Urothelium cell line (cell line): Measurements from ENCODE around the gene INTS13.
A peak's percentile ranks its signal among the peaks of the same experiment; 100 is the strongest.
"Not testable (repeated sequence)": the region's sequence is repeated elsewhere in the genome, so short reads cannot be mapped to it uniquely, and the experiment has no call there.

Experiments
- DNase-seq: peaks from one replicate; pipeline ENCODE4 v3.0.0; 2011; ENCODE audit warnings: low spot score, mixed read lengths
- FAIRE-seq: peaks from 2 replicates; lab custom pipeline; 2011; peaks lifted over from hg19 to GRCh38; lab: Jason Lieb, UNC

INTS13 gene, protein sequence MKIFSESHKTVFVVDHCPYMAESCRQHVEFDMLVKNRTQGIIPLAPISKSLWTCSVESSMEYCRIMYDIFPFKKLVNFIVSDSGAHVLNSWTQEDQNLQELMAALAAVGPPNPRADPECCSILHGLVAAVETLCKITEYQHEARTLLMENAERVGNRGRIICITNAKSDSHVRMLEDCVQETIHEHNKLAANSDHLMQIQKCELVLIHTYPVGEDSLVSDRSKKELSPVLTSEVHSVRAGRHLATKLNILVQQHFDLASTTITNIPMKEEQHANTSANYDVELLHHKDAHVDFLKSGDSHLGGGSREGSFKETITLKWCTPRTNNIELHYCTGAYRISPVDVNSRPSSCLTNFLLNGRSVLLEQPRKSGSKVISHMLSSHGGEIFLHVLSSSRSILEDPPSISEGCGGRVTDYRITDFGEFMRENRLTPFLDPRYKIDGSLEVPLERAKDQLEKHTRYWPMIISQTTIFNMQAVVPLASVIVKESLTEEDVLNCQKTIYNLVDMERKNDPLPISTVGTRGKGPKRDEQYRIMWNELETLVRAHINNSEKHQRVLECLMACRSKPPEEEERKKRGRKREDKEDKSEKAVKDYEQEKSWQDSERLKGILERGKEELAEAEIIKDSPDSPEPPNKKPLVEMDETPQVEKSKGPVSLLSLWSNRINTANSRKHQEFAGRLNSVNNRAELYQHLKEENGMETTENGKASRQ

DNA sequence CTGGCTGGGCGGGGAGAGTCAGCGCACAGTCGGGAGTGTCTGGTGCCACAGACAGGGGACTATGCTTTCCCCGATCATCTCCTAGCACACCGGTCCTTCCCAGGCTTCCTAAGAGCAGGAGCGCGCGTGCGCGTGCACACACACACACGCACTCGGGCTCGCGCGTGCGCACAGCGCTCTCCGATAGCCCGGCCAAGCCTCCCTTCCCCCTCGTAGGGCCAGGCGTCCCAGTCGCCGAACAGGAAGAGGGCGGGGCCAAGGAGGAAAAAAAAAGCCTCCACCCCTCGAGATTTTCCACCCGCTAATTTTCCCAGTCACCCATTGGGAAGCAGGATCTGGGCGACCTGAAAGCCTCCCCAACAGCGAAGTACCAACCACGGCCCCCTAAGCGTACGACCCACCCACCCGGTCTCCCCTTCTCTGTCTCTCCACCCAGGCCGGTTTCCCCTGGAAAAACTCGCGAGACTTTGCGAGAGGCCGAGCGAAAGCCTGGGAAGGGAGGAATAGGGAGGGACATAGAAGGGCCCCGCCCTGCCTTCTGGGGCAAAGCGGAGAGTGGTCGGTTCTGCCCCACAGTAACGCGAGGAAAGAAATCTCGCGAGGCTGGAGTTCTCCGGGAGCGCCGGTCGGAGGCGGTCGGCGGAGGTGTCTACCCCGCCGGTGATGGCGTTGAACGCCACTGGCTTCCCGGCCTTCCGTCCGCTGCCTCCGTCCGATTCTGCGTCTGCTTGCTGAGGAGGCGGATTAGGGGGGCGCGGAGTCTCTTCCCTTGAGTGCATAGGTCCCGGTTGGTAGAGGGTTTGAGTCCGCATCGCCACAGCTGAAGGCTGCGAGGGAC lies at the start of gene INTS13, which contains the start of gene FGFR1OP2:
TSS of gene INTS13 (minus strand) at position 119 of the 838 bp plus-strand sequence. CDS start 1,178 bp downstream, outside the sequence.
TSS of gene FGFR1OP2 (plus strand) at position 608 of the 838 bp plus-strand sequence. CDS start 15,689 bp downstream, outside the sequence.
- FAIRE-seq: peak; percentile 94
- DNase-seq: peak; percentile 98

DNA sequence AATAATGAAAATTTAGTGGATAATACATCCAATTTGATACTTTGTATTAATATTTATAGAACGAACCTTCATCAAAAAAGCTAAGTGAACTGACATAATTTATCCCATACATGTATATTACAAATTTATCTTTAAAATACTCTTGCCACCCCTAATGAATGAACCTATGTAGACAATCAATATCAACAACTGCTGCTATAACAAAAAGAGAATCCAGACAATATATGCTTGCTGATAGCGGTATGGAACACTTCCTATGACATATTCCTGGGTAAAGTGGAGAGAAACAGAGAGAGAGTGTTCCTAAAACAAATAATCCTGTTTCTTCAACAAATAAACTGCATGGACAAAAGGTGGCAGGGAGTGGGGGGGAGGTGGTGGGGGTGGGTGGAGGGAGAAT lies 45.1 kb upstream of the INTS13 start:
- DNase-seq: no peak
- no peak for FAIRE-seq

DNA sequence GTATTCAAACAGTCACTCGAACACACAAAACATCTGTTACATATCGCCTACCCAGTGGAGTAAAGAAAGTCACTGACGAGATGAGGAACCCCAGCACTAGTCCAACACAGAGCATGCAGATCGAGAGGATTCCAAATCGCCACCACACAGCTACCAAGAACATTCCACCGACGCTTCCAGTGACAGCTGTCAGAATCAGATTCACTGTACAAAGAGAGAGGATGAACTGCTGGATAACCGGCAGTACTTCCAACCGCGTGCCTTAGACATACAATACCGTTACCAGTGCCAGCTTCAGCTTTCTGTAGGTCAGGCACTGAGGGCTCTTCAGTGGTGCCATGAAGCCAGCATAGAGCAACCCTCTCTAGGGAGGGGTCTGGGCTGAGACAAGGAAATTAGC lies 42.0 kb upstream of the INTS13 start:
- FAIRE-seq (no peak), DNase-seq (no peak)

DNA sequence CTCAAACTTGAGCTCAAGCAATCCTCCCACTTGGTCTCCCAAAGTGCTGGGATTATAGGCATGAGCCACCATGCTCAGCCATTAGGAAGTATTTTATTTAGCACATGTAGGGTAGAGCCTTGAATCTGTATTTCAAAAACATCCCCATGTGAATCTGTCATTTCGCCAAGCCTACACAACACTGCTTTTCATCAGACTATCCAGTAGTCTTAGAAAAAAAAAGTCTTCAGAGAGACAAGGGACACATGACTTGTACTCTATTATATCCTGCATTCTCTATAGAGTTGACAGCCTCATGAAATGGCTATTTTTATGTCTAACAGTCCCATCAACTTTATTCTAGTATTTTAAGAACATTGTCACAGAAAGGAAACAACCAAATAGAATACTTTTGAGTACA lies 41.0 kb upstream of the INTS13 start:
- no peak for FAIRE-seq
- DNase-seq: no peak

DNA sequence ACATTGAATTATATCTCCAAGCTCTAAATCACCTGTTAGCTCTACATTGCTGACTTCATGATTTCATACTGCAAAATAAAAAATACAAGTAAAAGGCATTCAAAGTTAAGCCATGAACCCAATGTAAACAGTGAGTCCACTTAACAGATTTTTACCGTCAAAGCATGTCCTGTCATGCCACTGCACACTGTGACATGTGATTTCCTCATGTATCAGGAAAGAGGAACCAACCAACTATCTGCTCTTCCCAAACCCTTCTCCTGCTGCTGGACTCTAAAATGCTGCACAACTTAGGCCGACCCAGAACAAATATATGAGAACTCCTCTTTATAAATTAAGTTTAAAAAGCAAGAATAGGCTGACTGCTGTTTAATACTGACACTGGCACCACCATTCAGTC lies 38.9 kb upstream of the INTS13 start:
- no peak for FAIRE-seq
- DNase-seq: no peak

DNA sequence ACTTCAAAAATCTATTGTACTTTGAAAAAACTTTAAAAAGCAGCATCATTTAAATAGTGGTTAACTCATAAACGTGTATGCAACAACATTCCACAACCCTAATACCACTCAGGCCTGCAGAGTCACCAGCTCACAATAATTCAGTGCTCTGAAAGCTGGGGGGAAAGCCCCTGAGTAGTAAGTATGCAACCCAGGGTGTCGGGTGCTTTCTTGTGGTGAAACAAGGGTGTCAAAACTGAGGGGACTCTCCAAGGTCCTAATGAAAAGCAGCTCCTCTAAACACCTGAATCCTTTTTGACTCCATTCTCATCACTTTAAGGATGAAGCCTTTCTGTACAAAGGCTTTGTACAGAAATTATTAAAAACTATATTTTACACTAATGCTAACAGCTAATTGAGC lies 34.2 kb upstream of the INTS13 start:
- DNase-seq: no peak
- FAIRE-seq: no peak

DNA sequence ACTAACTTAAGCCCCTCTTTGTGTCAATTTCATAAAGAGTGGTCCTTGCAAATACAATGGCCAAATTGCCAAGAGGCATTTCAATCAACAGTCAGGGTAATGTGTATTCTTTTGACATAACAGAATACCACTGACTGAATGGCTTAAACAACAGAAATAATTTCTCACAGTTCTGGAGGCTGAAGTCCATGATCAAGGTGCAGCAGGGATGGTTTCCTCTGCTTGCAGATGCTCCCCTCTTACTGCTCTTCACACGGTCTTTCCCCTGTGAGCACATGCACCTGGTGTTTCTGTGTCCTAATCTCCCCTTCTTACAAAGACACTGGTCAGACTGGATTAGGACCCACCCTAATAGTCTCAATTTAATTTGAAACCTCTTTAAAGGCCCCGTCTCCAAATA lies 32.4 kb upstream of the INTS13 start:
- FAIRE-seq (no peak), DNase-seq (no peak)

DNA sequence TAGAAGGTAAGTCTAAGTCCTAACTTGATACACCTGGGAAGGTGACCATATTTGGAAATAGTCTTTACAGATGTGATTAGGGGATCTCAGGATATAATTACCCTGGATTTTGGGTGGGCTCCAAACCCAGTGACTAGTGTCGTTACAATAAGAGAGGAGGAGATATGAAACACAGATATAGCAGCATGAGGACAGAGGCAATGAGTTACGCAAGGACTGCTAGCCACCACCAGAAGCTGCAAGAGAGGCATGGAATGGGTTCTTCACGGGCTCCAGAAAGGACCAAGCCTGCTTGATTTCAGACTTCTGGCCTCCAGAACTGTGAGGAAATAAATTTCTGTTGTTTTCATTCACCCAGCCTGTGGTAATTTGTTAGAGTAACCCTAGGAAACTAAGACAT lies 29.1 kb upstream of the INTS13 start:
- no peak for DNase-seq

DNA sequence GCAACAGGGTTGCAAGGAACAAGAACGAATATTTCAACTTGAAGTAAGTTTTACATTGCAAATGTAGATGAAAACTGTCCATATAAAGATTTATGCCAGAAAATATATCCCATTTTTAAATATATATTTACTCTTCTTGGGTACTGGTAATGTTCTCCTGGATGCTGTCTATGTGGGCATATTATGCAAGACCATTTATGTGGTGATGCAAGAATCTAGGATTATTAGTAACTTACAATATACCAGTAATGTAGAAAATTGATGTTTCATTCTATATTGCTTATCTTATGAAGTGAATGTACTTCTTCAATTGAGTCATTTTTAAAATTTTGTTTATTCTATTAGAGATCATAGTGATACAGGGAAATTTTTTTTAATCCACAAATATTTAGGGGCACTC lies 25.6 kb upstream of the INTS13 start:
- DNase-seq (no peak), FAIRE-seq (no peak)

More for the DNA sequence above, 29.1 kb upstream of the INTS13 start:
- no peak for FAIRE-seq

DNA sequence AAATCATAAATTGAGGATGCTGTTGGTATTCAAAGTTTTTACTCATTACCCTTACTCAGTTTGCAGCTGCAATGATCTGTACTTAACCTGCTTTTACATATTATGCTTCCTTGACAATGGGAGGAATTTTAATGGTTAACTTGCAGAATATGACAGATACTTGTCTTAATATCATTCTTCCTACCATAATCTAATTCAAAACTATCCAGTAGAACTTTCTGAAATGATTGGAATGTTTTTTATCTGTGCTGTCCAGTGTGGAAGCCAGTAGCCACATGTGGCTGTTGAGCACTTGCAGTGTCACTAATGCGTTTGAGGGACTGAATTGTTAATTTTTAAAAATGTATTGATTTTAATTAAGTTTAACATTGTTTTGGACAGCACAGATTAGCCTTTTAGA lies 24.0 kb upstream of the INTS13 start:
- no peak for FAIRE-seq
- DNase-seq: no peak

DNA sequence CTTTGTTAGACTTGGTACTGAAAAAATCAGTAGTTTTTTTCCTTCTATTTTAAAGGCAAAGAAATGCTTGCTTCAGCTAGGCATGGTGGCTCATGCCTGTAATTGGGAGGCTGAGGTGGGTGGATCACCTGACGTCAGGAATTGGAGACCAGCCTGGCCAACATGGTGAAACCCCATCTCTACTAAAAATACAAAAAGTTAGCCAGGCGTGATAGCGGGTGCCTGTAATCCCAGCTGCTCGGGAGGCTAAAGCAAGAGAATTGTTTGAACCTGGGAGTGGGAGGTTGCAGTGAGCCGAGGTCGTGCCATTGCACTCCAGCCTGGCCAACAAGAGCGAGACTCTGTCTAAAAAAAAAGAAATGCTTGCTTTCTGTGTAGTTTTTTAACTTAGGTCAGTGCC lies 23.6 kb upstream of the INTS13 start:
- FAIRE-seq, DNase-seq: not testable (repeated sequence)

DNA sequence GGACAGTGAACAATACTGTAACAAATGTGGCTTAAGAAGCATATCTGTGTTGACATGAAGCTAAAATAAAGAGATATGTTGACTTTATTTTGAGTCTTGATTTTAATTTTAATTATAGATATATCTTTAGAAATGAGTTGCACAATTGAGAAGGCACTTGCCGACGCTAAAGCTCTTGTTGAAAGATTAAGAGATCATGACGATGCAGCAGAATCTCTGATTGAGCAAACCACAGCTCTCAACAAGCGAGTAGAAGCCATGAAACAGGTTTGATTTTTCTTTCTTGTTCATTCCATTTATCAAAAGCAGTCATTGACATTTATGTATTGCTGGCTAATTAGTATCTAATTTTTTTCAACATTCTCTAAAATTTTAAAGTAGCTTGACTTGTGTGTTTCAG lies 16.2 kb upstream of the INTS13 start:
- FAIRE-seq (no peak), DNase-seq (no peak)

DNA sequence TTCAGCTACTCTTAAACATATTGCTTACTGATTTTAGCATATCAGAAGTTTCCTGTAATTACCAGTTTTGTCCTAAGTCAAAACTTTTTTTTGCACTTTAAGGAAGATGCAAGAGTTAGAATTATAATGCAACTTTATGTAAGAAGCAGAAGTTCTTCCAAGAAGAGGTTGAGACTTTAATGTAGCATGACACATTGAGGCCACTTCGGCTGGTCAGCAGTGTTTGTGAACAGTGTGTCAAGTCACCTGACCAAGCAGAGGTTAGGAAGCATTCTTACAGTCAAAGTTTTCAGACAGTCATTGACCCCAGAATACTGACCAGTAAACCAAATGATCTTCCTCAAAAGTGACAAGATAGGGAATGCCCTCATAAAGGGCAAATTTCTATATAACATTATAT lies 15.7 kb upstream of the INTS13 start:
- FAIRE-seq (no peak), DNase-seq (no peak)

DNA sequence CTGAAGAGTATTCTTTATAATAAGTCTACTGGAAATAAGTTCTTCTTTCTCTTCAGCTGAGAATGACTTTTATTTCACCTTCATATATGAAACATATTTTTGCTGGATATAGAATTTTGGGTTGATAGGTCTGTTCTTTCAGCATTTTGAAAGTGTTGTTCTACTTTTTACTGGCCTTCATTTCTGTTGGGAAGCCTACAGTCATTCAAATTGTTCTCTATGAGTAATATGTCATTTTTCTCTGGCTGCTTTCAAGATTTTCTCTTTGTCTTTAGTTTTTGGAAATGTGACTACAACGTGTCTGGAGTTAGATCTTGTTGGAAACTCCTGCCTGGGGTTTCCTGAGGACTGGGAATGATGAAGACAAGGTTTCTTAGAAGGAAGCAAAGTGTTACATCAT lies 10.5 kb upstream of the INTS13 start:
- no peak for FAIRE-seq
- no peak for DNase-seq

DNA sequence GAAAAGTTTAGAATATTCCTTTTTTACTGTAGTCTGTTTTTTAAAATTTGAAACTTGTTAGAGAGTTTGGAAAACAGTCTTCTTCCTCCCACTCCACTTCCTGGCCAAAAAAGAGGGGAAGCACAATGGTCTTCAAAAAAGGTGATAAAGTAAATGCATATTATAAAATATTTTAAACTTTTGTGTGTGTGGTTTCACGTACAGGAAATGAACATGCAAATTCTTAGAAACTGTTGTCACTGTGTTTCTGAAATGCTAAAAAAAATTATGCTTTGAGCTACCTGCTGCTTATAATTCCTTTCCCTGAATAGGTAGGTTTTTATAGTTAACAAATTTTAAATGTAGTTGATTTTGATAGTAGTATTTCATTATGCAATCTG lies 3.4 kb upstream of the INTS13 start:
- FAIRE-seq (no peak), DNase-seq (no peak)

DNA sequence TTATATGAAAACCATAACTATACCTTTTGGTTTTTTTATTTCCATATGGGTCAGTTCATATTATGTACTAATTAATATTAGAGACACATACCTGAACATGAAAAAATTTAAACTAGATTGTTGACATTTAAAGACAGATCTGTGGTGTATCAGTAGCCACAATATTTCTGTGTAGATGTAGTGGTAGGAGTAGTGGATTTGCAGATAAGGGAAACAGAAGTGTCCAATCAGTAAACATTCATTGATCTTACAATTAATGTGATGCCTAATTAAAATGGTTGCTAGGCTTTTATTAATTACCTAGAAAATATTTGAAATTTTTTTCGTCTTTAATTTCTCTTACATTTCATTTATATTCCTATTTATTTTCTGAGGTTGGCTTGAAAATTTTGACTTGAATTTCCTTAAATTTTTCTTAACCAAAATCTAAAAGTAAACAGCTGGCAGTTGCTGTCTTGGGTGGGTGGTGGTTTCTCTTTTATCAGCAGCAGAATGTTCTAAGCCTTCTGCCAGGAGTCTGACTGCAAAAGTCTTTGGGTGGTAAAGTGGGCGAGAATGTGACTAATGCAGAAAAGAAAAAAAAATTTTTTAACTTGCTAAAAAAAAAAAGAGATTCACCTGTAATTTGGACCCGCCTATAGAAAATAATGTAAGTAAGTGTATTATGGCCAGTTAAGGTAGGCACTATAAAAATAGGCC lies 2.9 kb upstream of the INTS13 start:
- DNase-seq: no peak
- no peak for FAIRE-seq

DNA sequence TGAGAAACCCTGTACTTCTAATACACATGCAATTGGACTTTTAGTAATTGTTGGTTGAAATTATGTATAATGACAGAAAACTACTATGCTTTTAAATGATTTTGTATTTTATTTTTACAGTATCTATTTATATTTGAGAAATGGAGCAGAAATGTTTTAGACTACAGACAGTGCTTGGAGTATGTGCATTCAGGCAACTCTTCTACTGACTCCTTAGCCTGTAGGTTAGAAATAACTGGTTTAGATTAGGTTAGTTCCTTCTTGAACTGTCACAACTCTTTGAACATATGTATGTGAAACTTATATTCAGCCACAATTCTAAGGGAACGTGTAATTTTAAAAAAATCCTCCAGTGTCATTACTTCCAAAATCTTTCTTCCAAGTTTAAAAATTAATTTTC lies 2.2 kb upstream of the INTS13 start:
- DNase-seq (no peak), FAIRE-seq (no peak)

DNA sequence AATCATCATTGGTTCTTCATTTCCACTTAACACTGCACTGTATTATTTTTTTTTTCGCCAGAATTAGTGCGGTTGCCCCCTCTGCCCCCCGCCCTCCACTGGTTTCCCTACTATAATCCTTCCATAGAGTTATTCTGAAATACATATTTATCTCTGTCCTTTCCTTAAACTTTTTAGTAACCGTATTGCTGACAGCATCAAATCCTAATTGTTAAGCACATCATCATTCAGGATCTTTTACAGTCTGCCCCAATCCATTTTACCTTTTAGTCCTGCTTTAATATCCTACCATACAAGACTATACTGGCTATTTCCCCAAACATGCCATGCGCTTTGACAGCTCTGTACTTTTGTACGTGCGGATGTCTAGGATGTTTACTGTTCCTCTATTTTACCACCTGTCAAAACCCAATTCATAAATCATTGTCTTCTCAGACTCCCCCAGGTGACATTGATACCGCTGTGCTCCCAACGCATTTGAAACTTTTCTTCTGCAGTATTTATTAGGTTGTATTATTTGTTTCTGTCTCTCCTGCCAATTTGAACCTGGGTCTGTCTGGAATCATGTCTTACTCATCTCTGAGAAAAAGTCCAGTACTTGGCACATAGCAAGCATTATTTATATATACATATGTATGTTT lies 1.5 kb upstream of the INTS13 start:
- DNase-seq (no peak), FAIRE-seq (no peak)

DNA sequence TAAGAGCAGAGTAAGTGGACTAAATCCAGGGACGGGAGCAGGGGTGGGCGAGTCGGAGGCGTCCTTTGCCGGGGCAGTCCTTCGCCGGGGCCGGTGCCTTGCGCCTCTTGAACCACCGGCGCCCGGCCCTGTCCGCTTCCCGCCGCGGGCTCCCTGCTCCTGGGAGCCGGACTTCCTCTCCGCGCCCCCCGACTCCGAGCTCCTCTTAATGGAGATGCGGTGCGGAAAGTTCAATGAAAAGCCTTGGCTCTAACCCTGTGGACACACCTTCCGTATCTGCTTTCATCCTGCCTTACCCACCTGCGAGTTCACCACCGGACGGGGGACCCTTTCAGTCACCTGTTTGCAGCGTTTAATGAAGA lies 901 bp upstream of the INTS13 start:
- FAIRE-seq (no peak), DNase-seq (peak; percentile 30)

DNA sequence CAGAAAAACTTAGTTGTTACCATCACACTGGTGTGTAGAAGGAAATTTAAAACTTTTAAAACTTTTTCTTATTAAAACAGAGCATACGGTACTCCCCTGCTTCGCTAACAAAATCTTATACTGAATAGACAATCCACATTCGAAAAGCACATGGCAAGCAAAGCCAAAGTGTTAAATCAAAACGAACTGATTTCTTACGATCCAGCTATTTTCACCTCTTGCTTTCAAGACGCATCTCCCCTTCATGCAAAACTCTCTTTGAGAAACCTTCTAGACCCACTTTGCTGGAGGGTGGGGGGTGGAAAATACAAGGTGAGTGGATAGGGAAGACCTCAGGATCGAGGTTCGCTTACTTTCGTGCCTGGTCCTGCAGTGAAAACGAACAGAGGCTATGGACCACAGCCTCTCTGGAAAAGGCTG lies 328 bp downstream of the INTS13 start:
- FAIRE-seq: no peak
- DNase-seq: no peak
